MCF 10A (cell line): ENCODE data around the gene STAG1. TPM values are rescaled to one million over a fixed set of nuclear protein-coding genes. Genes with fewer than 3 reads are reported as not detected.
A peak's percentile ranks its signal among the peaks of the same experiment; 100 is the strongest.

Experiments used
- BruUV-seq: library from RNA; stranded (reverse); fragments of 400-500 nt; replicated peaks from 2 replicates; lab custom pipeline; 2021; lab: Mats Ljungman, UMichigan
- CTCF ChIA-PET: fragments of 300-600 bp; sonication (Branson Sonifier 250); formaldehyde crosslinking; extraction: SDS; loops from one replicate; lab custom pipeline; 2021; ENCODE audit warnings: antibody characterized with exemption, inconsistent platforms; lab: Yijun Ruan, JAX
- POLR2A ChIA-PET: fragments of 300-600, 350-650 bp; sonication (Branson Sonifier 250); formaldehyde crosslinking; extraction: SDS; loops from one replicate; lab custom pipeline; 2020; ENCODE audit warnings: antibody characterized with exemption, inconsistent platforms; lab: Yijun Ruan, JAX
- DNase-seq: peaks from one replicate; pipeline ENCODE4 v3.0.0-alpha.2; 2018; ENCODE audit not compliant: unreplicated experiment
- H3K27ac Mint-ChIP-seq: one replicate; pipeline ENCODE4 v1.8.0; 2022; ENCODE audit warnings: mild to moderate bottlenecking, low read depth, mixed read lengths; ENCODE audit not compliant: unreplicated experiment
- H3K27me3 Mint-ChIP-seq: one replicate; pipeline ENCODE4 v1.8.0; 2022; ENCODE audit warnings: mixed read lengths; ENCODE audit not compliant: insufficient read depth, unreplicated experiment
- H3K36me3 Mint-ChIP-seq: one replicate; pipeline ENCODE4 v1.8.0; 2022; ENCODE audit warnings: mild to moderate bottlenecking, moderate library complexity, mixed read lengths; ENCODE audit not compliant: insufficient read depth, unreplicated experiment
- H3K4me1 Mint-ChIP-seq: one replicate; pipeline ENCODE4 v1.8.0; 2022; ENCODE audit warnings: mixed read lengths; ENCODE audit not compliant: insufficient read depth, unreplicated experiment
- H3K4me3 Mint-ChIP-seq: one replicate; pipeline ENCODE4 v1.8.0; 2022; ENCODE audit warnings: mild to moderate bottlenecking, moderate library complexity, mixed read lengths; ENCODE audit not compliant: unreplicated experiment
- H3K9me3 Mint-ChIP-seq: one replicate; pipeline ENCODE4 v1.8.0; 2022; ENCODE audit warnings: mixed read lengths; ENCODE audit not compliant: unreplicated experiment
- CTCF ChIP-seq: fragments of 200-600 bp; IDR thresholded peaks from one replicate; pipeline ENCODE4 v1.8.0; 2022; ENCODE audit warnings: antibody characterized with exemption, mild to moderate bottlenecking; ENCODE audit not compliant: unreplicated experiment
- intact Hi-C: fragments of 100-400 bp; cut with micrococcal nuclease; formaldehyde crosslinking; loops from 2 replicates; pipeline ENCODE4 v1.14.1; 2022
- total RNA-seq: library from RNA; stranded (reverse); gene quantifications from 2 replicates; pipeline ENCODE4 v1.2.3, GENCODE V29; 2022

The STAG1 gene
- total RNA-seq, 1 experiment from 2014 or later, result 34.3 TPM

- ChIA-PET POLR2A (interaction anchor here (0.6 to 1.7 kb wide), 4 partner anchors 8 to 386 kb away, joined by 4 to 7 read pairs (median 5); partner anchors contain the start of gene STAG1), CTCF (interaction anchor here (1.0 to 3.1 kb wide), 6 partner anchors 13 to 648 kb away, joined by 3 to 11 read pairs (median 4); no protein-coding TSS in a partner anchor)
- BruUV-seq, result no TSS peak
- Mint-ChIP-seq H3K36me3 (peaks cover 25% of the 10 kb centered on the region), H3K9me3 (no peaks in the 10 kb centered on the region), H3K27me3 (no peaks in the 10 kb centered on the region), H3K4me3 (no peak overlapping the region), H3K4me1 (peaks cover 6% of the 10 kb centered on the region), H3K27ac (no peak overlapping the region)
- TF ChIP-seq CTCF, result no peak
- DNase-seq, result peak; percentile 52
- intact Hi-C loops, result no loop called here
Observed at GRCh38 chr3:136366289-136366688, 385.9 kb downstream of the STAG1 start.

- TF ChIP-seq CTCF, result no peak
- intact Hi-C loops, result no loop called here
- Mint-ChIP-seq H3K4me3 (no peak overlapping the region), H3K27me3 (no peaks in the 10 kb centered on the region), H3K4me1 (peaks cover 15% of the 10 kb centered on the region), H3K36me3 (peaks cover 22% of the 10 kb centered on the region), H3K9me3 (no peaks in the 10 kb centered on the region), H3K27ac (no peak overlapping the region)
- ChIA-PET CTCF (no interaction called here), POLR2A (no interaction called here)
- BruUV-seq, result no TSS peak
- DNase-seq, result no peak
Observed at GRCh38 chr3:136353461-136353860, 398.7 kb downstream of the STAG1 start.

GRCh38 chr3:136351905-136352304, 400.3 kb downstream of the STAG1 start:
- H3K36me3 Mint-ChIP-seq, result peaks cover 25% of the 10 kb centered on the region
- no peaks in the 10 kb centered on the region for H3K9me3 Mint-ChIP-seq
- H3K4me1 Mint-ChIP-seq, result peaks cover 15% of the 10 kb centered on the region
- peak; percentile 29 for TF ChIP-seq CTCF
- BruUV-seq, result no TSS peak
- H3K27me3 Mint-ChIP-seq, result no peaks in the 10 kb centered on the region
- ChIA-PET CTCF (interaction anchor here (0.6 to 2.5 kb wide), 9 partner anchors 9 to 560 kb away, joined by 3 to 11 read pairs (median 4); partner anchors contain the start of gene STAG1), POLR2A (interaction anchor here (0.6 to 1.0 kb wide), 3 partner anchors 8 to 1822 kb away, joined by 3 to 5 read pairs (median 3); partner anchors contain the start of gene STAG1)
- H3K27ac Mint-ChIP-seq, result no peak overlapping the region
- no peak for DNase-seq
- intact Hi-C loops, result no loop called here
- no peak overlapping the region for H3K4me3 Mint-ChIP-seq

GRCh38 chr3:136351351-136351750, 400.8 kb downstream of the STAG1 start:
- Mint-ChIP-seq H3K27me3 (no peaks in the 10 kb centered on the region), H3K36me3 (peaks cover 29% of the 10 kb centered on the region), H3K4me3 (no peak overlapping the region), H3K4me1 (peaks cover 15% of the 10 kb centered on the region), H3K9me3 (no peaks in the 10 kb centered on the region), H3K27ac (no peak overlapping the region)
- intact Hi-C loops, result no loop called here
- ChIA-PET CTCF (interaction anchor here (0.6 to 2.5 kb wide), 10 partner anchors 10 to 401 kb away, joined by 3 to 11 read pairs (median 5); partner anchors contain the start of gene STAG1), POLR2A (interaction anchor here (0.6 to 1.8 kb wide), 5 partner anchors 9 to 401 kb away, joined by 3 to 7 read pairs (median 5); partner anchors contain the start of gene STAG1)
- DNase-seq, result no peak
- TF ChIP-seq CTCF, result no peak
- BruUV-seq, result no TSS peak
